GM23248 (cell line): Measurements from ENCODE around the gene PLPP3. TPM values are rescaled to one million over a fixed set of nuclear protein-coding genes. Genes with fewer than 3 reads are reported as not detected.
A peak's percentile ranks its signal among the peaks of the same experiment; 100 is the strongest.

ENCODE experiments used
- DNase-seq: peaks from one replicate; pipeline ENCODE4 v3.0.0-alpha.2; 2015
- H2AFZ ChIP-seq: fragments of 200-600 bp; sonication (generic); 2 replicates; pipeline ENCODE4 v1.6.1; 2016; ENCODE audit warnings: antibody characterized with exemption
- H3F3A ChIP-seq: fragments of 200-600 bp; sonication (generic); 2 replicates; pipeline ENCODE4 v1.6.1; 2016; ENCODE audit warnings: mild to moderate bottlenecking, antibody characterized with exemption, mixed run types; ENCODE audit not compliant: insufficient read depth
- H3K27ac ChIP-seq: fragments of 200-600 bp; sonication (generic); 2 replicates; pipeline ENCODE4 v1.5.1; 2016; ENCODE audit warnings: mild to moderate bottlenecking
- H3K27me3 ChIP-seq: fragments of 200-600 bp; sonication (generic); replicated peaks from 2 replicates; pipeline ENCODE4 v1.6.1; 2016; ENCODE audit warnings: mild to moderate bottlenecking; ENCODE audit not compliant: insufficient read depth
- H3K36me3 ChIP-seq: fragments of 200-600 bp; sonication (generic); 2 replicates; pipeline ENCODE4 v1.6.1; 2016; ENCODE audit warnings: low read depth, mild to moderate bottlenecking
- H3K4me1 ChIP-seq: fragments of 200-600 bp; sonication (generic); 2 replicates; pipeline ENCODE4 v1.6.1; 2016; ENCODE audit warnings: mild to moderate bottlenecking; ENCODE audit not compliant: insufficient read depth
- H3K4me2 ChIP-seq: fragments of 200-600 bp; sonication (generic); one replicate; pipeline ENCODE4 v1.6.1; 2016; ENCODE audit warnings: mild to moderate bottlenecking; ENCODE audit not compliant: unreplicated experiment
- H3K4me3 ChIP-seq: fragments of 200-600 bp; sonication (generic); 2 replicates; pipeline ENCODE4 v1.5.1; 2016; ENCODE audit warnings: mild to moderate bottlenecking
- H3K79me2 ChIP-seq: fragments of 200-600 bp; sonication (generic); 2 replicates; pipeline ENCODE4 v1.6.1; 2016; ENCODE audit warnings: mild to moderate bottlenecking; ENCODE audit not compliant: insufficient read depth
- H3K9ac ChIP-seq: fragments of 200-600 bp; sonication (generic); 2 replicates; pipeline ENCODE4 v1.6.1; 2016; ENCODE audit warnings: mild to moderate bottlenecking
- H3K9me2 ChIP-seq: fragments of 200-600 bp; sonication (generic); 2 replicates; pipeline ENCODE4 v1.6.1; 2016; ENCODE audit warnings: mixed run types, mild to moderate bottlenecking, moderate library complexity; ENCODE audit not compliant: insufficient read depth
- H3K9me3 ChIP-seq: fragments of 200-600 bp; sonication (generic); one replicate; pipeline ENCODE4 v1.6.1; 2017; ENCODE audit warnings: low read depth
- H4K20me1 ChIP-seq: fragments of 200-600 bp; sonication (generic); 2 replicates; pipeline ENCODE4 v1.6.0; 2016; ENCODE audit not compliant: insufficient read depth
- EZH2 ChIP-seq: fragments of 200-600 bp; sonication (generic); IDR thresholded peaks from 2 replicates; pipeline ENCODE4 v1.6.1; 2018; ENCODE audit warnings: antibody characterized with exemption, mild to moderate bottlenecking; ENCODE audit not compliant: insufficient read depth, poor library complexity, severe bottlenecking
- EZH2phosphoT487 ChIP-seq: fragments of 200-600 bp; sonication (generic); IDR thresholded peaks from 2 replicates; pipeline ENCODE4 v1.6.1; 2018; ENCODE audit warnings: antibody characterized with exemption, moderate library complexity, mild to moderate bottlenecking, low read depth; ENCODE audit not compliant: insufficient read depth
- WGBS, 2 experiments: methylation state at CpG; one replicate each; pipeline ENCODE4 v1.1.6; 2015 to 2017; ENCODE audit warnings: low lambda C conversion rate in 2 of 2, low coverage in 1 of 2; ENCODE audit errors: missing lambda C conversion rate in 2 of 2; 5-methylcytosine and 5-hydroxymethylcytosine counted together
- in situ Hi-C: fragments of 300-500 bp; cut with MboI; formaldehyde crosslinking; loops from 2 replicates; pipeline ENCODE4 v1.15.0; 2020
- polyA plus RNA-seq: library from polyadenylated mRNA; unstranded; fragments of >200 nt; fragmentation: Nextera tagmentation; extraction: Ambion mirVana; gene quantifications from 2 replicates; pipeline ENCODE4 v1.2.1, GENCODE V29; 2016
- total RNA-seq: library from RNA; depleted of rRNA; stranded (reverse); fragments of >200 nt; shearing (Covaris generic); gene quantifications from 2 replicates; pipeline ENCODE4 v1.2.3, GENCODE V29; 2014

PLPP3 gene
- total and polyA plus RNA-seq, 2 experiments from 2014 or later: 80.1 to 156 TPM

GRCh38 chr1:56547473-56547872 lies 31.9 kb downstream of the PLPP3 start:
- 20 to 55% methylated on average over 1 of the region's 1 CpG for WGBS, 2 experiments
- Histone ChIP-seq H3K9me2 (no peaks in the 10 kb centered on the region), H3K9me3 (no peaks in the 10 kb centered on the region), H3K79me2 (peaks cover 99% of the 10 kb centered on the region), H4K20me1 (peaks cover 35% of the 10 kb centered on the region), H2AFZ (no peak overlapping the region), H3K36me3 (0 out of 2 replicates have a peak, but pooled peaks cover 14% of the 10 kb centered on the region), H3F3A (peaks cover 15% of the 10 kb centered on the region; the same call in 1 of the 2 replicates), H3K27ac (no peak overlapping the region), H3K9ac (no peak overlapping the region), H3K4me3 (no peak overlapping the region), H3K27me3 (no peaks in the 10 kb centered on the region), H3K4me1 (no peaks in the 10 kb centered on the region), H3K4me2 (no peak overlapping the region)
- in situ Hi-C loops: no loop called here
- peak; percentile 20 for DNase-seq
- TF ChIP-seq EZH2 (no peak), EZH2phosphoT487 (no peak)

GRCh38 chr1:56545711-56546110 lies 33.7 kb downstream of the PLPP3 start:
- Histone ChIP-seq H3K4me2 (no peak overlapping the region), H3K9me2 (no peaks in the 10 kb centered on the region), H3K27ac (no peak overlapping the region), H3K27me3 (no peaks in the 10 kb centered on the region), H3K9me3 (no peaks in the 10 kb centered on the region), H3K4me1 (no peaks in the 10 kb centered on the region), H3K9ac (no peak overlapping the region), H3K79me2 (peaks cover 99% of the 10 kb centered on the region), H3K36me3 (0 out of 2 replicates have a peak, but pooled peaks cover 17% of the 10 kb centered on the region), H3K4me3 (no peak overlapping the region), H3F3A (peaks cover 15% of the 10 kb centered on the region; the same call in 1 of the 2 replicates), H4K20me1 (peaks cover 29% of the 10 kb centered on the region), H2AFZ (no peak overlapping the region)
- no peak for TF ChIP-seq EZH2phosphoT487
- TF ChIP-seq EZH2: no peak
- 57 to 62% methylated on average over 8 of the region's 8 CpGs for WGBS, 2 experiments
- in situ Hi-C loops: no loop called here
- no peak for DNase-seq

DNA sequence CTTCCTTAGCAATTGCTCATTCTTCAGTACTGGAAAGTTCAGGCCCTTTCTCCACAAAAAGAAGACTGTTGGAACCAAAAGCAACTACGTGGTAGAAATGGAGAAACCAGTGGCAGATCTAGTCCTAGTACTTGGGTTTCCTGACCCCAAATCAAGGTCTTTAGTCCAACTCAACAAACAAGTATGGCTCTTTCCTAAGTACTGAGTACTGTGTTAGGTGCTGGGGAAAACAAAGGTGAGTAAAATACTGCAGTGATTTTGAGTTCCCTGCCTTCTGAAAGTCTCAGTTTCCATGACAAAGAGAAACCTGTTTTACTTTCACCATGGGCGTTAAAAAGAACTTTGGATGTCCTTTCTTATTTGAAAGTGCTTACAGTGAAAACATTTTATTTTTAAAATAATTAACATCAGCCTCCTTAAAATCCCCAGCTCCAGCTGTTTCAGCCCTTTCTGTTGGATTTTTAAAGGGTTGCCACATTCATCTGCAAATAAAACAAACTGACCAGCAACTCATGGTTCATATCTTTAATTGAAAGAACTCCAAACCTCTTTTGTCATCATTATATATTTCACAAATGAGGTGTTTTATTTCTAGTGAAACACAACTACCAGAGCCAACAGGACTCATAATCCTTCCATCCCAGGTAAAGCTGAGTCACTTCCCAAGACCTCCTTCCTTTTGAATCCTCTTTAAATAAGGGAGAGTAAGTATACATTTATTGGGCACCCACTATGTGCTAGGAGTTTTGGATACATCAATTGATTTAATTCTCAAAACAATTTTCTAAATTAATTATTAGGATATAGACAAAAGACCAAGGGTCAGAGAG lies 35.4 kb downstream of the PLPP3 start:
- Histone ChIP-seq H3K79me2 (peaks cover 100% of the 10 kb centered on the region), H3K4me1 (no peaks in the 10 kb centered on the region), H3K4me2 (no peak overlapping the region), H4K20me1 (peaks cover 22% of the 10 kb centered on the region), H3K27me3 (no peaks in the 10 kb centered on the region), H3F3A (peaks cover 10% of the 10 kb centered on the region; the same call in 1 of the 2 replicates), H3K9ac (no peak overlapping the region), H3K9me3 (no peaks in the 10 kb centered on the region), H3K36me3 (0 out of 2 replicates have a peak, but pooled peaks cover 13% of the 10 kb centered on the region), H3K9me2 (no peaks in the 10 kb centered on the region), H2AFZ (no peak overlapping the region), H3K4me3 (no peak overlapping the region), H3K27ac (no peak overlapping the region)
- in situ Hi-C loops: no loop called here
- no peak for DNase-seq
- TF ChIP-seq EZH2: no peak
- TF ChIP-seq EZH2phosphoT487: no peak
- 52 to 59% methylated on average over 2 of the region's 2 CpGs for WGBS, 2 experiments

- in situ Hi-C loops: no loop called here
- Histone ChIP-seq H3K4me3 (no peak overlapping the region), H3K27me3 (no peaks in the 10 kb centered on the region), H3K9ac (no peak overlapping the region), H3K9me3 (no peaks in the 10 kb centered on the region), H3K27ac (no peak overlapping the region), H3K79me2 (peaks cover 100% of the 10 kb centered on the region), H3F3A (peaks cover 10% of the 10 kb centered on the region; the same call in 1 of the 2 replicates), H2AFZ (no peak overlapping the region), H3K4me1 (no peaks in the 10 kb centered on the region), H3K36me3 (0 out of 2 replicates have a peak, but pooled peaks cover 11% of the 10 kb centered on the region), H4K20me1 (peaks cover 22% of the 10 kb centered on the region), H3K9me2 (no peaks in the 10 kb centered on the region), H3K4me2 (no peak overlapping the region)
- WGBS, 2 experiments: 77 to 86% methylated on average over 5 of the region's 5 CpGs
- DNase-seq: no peak
- TF ChIP-seq EZH2phosphoT487 (no peak), EZH2 (no peak)
These were observed 36.7 kb downstream of the PLPP3 start for GRCh38 chr1:56542651-56543050.
